A549 (cell line): ENCODE results near the gene TCF4.

ENCODE experiments used
- BHLHE40 ChIP-seq: IDR thresholded peaks from 2 replicates; pipeline ENCODE4 v1.6.1; 2012; ENCODE audit warnings: low read depth, low read length, inconsistent platforms
- CEBPB ChIP-seq, 2 experiments: fragments of >200 bp in 1 of 2; sonication (Bioruptor Twin) in 1 of 2; formaldehyde crosslinking in 1 of 2; IDR thresholded peaks; 2 replicates each; pipeline ENCODE4 v1.6.1; 2012 to 2016
- CTCF ChIP-seq: fragments of >200 bp; sonication (Bioruptor Twin); formaldehyde crosslinking; IDR thresholded peaks from 3 replicates; pipeline ENCODE4 v1.5.1; 2016
- JUNB ChIP-seq: fragments of >200 bp; sonication (Bioruptor Twin); formaldehyde crosslinking; IDR thresholded peaks from 2 replicates; pipeline ENCODE4 v1.6.1; 2016
- MAX ChIP-seq: IDR thresholded peaks from 2 replicates; pipeline ENCODE4 v1.6.1; 2012
- RCOR1 ChIP-seq: fragments of 150-350 bp; IDR thresholded peaks from 2 replicates; pipeline ENCODE4 v1.6.1; 2014; ENCODE audit warnings: antibody characterized with exemption, low read length, low read depth
- RFX5 ChIP-seq: fragments of 450-650 bp; IDR thresholded peaks from 2 replicates; pipeline ENCODE4 v1.7.1; 2014; ENCODE audit warnings: antibody characterized with exemption, mild to moderate bottlenecking, moderate library complexity

DNA sequence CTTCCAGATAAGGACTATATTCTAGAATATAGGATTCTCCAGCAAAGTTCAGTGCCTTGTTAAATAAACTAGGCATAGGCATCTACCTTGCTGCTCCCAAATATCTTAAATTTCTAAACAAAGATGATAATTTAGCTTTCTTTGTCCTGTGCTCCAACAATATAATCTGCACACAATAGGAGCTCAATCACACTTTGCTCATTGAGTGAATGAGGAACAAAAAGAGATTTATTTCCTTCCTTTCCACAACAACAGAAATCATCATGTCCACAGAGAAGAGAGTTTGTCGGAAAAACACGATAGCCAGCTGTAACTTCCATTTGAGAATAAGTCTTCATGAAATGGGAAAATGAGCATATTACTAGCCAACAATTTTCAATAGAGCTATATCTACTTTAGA, 256.7 kb downstream of the TCF4 start:
- TF ChIP-seq CTCF, result no peak
- TF ChIP-seq JUNB, result no peak
- TF ChIP-seq BHLHE40, result no peak
- no peak for TF ChIP-seq MAX
- TF ChIP-seq RCOR1, result no peak
- no peak for TF ChIP-seq RFX5
- TF ChIP-seq CEBPB (IDR thresholded peaks at IDR 0.05), result no peak
